Measurements from ENCODE around the gene FANCG. TPM values are rescaled to one million over a fixed set of nuclear protein-coding genes. Genes with fewer than 3 reads are reported as not detected.

The FANCG gene
- total RNA-seq, 2 donors from 2014 or later: 6.0 to 29.3 TPM

DNA sequence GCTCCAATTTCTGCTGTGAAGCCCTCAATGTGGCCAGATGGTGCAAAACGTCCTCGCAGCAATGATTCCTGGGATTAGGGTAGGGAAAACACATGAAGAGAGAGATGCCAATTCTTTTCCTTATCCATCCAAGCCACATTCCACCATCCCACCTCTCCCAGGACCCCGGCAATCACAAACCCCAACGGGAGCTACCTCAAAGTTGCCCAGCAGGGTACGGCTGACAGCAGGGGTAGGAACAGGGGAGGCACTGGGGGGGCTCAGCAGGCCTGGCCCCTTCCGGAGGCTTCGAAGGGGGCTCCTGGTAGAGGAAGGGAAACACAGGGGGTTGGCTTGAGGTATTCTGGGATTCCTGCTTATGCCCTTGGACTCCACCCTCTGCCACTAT lies 26.6 kb upstream of the FANCG start:
- Histone ChIP-seq H3K27ac (no peak overlapping the region), H3K27me3 (no peaks in the 10 kb centered on the region), H3K9me3 (no peaks in the 10 kb centered on the region), H3K4me3 (no peak overlapping the region), H3K4me1 (peaks cover 33% of the 10 kb centered on the region), H3K36me3 (replicated peaks in 1 of 2; ENCODE audit: insufficient read depth in 1 of 2, low read depth in 2 of 2) (peaks cover 0 to 9% of the 10 kb centered on the region in 2 donors)
- intact Hi-C loops (cut with DNase I): no loop called here
- no peak for TF ChIP-seq POLR2A (IDR thresholded peaks at IDR 0.05)
- TF ChIP-seq, protein P1, sequence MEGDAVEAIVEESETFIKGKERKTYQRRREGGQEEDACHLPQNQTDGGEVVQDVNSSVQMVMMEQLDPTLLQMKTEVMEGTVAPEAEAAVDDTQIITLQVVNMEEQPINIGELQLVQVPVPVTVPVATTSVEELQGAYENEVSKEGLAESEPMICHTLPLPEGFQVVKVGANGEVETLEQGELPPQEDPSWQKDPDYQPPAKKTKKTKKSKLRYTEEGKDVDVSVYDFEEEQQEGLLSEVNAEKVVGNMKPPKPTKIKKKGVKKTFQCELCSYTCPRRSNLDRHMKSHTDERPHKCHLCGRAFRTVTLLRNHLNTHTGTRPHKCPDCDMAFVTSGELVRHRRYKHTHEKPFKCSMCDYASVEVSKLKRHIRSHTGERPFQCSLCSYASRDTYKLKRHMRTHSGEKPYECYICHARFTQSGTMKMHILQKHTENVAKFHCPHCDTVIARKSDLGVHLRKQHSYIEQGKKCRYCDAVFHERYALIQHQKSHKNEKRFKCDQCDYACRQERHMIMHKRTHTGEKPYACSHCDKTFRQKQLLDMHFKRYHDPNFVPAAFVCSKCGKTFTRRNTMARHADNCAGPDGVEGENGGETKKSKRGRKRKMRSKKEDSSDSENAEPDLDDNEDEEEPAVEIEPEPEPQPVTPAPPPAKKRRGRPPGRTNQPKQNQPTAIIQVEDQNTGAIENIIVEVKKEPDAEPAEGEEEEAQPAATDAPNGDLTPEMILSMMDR (IDR thresholded peaks at IDR 0.05): no peak
- DNase-seq (no peak), ATAC-seq (no peak)
- 76 to 82% methylated on average over 7 of the region's 7 CpGs for WGBS, 2 donors

DNA sequence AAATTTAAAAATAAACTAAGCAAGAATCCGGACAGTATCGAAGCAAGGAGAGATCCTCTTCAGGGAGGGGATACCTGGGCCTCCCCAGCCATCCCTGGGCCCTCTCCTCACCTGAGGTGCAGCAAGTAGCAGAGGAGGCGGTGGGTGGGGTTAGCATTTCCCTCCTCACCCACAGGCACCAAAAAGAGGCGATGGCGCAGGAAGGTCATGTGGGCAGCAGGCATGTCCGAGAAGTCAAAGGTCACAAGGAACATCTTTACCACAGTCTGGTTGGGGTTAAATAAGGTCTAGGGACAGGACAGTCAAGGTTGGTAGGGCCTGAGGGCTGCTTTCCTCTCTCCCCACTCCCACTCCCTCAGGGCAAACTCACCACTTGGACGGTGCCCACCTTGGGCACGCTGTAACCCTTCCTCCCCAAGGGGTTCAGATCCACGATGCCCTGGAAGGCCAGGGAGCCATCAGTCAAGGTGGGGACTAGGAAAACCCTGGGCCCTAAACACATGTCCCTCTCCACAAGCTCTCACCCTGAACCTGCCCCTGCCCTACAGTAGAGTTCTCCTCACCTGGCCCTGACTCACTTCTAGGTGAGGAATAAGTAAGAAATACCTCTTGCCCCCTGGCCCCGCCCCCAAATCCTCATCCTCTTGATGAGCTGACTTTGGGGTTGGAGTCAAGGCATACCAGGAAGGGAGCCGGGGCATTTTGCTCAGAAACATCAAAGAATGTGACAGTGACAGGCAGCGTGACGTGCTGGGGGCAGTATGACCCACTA lies 26.0 kb upstream of the FANCG start:
- peaks cover 32% of the 10 kb centered on the region for H3K4me1 ChIP-seq
- peaks cover 0 to 9% of the 10 kb centered on the region in 2 donors for H3K36me3 ChIP-seq (replicated peaks in 1 of 2; ENCODE audit: insufficient read depth in 1 of 2, low read depth in 2 of 2)
- H3K27ac ChIP-seq: no peak overlapping the region
- TF ChIP-seq, protein P1 (IDR thresholded peaks at IDR 0.05): no peak
- no peak for TF ChIP-seq POLR2A (IDR thresholded peaks at IDR 0.05)
- H3K27me3 ChIP-seq: no peaks in the 10 kb centered on the region
- no peak overlapping the region for H3K4me3 ChIP-seq
- H3K9me3 ChIP-seq: no peaks in the 10 kb centered on the region
- ATAC-seq (no peak), DNase-seq (no peak)
- intact Hi-C loops (cut with DNase I): no loop called here
- 90 to 92% methylated on average over 9 to 13 of the region's 13 CpGs for WGBS, 2 donors

DNA sequence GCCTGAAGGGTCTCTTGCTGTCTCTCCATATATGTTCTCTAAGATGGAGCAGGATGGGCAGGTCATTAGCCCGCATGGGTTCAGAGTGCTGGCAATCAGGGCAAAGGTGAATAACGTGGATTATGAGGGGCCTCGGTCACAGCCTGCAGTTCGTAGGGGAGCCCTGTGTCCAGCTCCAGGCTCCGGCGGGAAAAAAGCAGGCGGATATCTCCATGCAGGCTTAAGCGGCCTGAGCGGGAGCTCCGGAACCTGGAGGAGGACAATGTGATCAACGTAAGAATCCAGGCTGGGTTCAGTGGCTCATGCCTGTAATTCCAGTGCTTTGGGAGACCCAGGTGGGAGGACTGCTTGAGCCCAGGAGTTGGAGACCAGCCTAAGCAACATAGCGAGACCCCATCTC lies 25.4 kb upstream of the FANCG start:
- Histone ChIP-seq H3K4me1 (peaks cover 26% of the 10 kb centered on the region), H3K9me3 (no peaks in the 10 kb centered on the region), H3K27ac (no peak overlapping the region), H3K27me3 (no peaks in the 10 kb centered on the region), H3K4me3 (no peak overlapping the region), H3K36me3 (replicated peaks in 1 of 2; ENCODE audit: insufficient read depth in 1 of 2, low read depth in 2 of 2) (peaks cover 0 to 12% of the 10 kb centered on the region in 2 donors)
- 85 to 95% methylated on average over 12 of the region's 12 CpGs for WGBS, 2 donors
- ATAC-seq (no peak), DNase-seq (no peak)
- TF ChIP-seq, protein P1 (IDR thresholded peaks at IDR 0.05): no peak
- TF ChIP-seq POLR2A (IDR thresholded peaks at IDR 0.05): no peak
- intact Hi-C loops (cut with DNase I): no loop called here

DNA sequence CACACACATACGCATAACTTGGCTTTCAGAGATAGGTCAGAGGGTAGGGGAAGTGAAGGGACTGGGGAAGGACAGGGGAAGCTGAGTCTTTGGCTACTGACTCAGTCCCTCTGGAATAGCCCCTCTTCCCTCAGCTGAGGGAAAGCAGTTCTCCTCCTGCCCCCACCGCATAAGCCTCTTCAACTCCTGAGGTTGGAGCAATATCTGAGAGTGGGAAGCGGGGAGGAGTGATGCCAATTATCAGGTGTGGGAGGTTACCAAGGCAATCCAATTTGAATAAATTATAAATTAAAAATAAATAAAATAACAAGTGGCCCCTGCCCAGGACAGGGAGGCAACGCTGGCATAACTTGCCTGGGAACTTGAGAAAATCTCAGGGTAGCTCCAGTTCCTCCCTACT lies 24.8 kb upstream of the FANCG start:
- ATAC-seq (no peak), DNase-seq (no peak)
- WGBS, 2 donors: 79 to 85% methylated on average over 4 of the region's 4 CpGs
- peaks cover 23% of the 10 kb centered on the region for H3K4me1 ChIP-seq
- TF ChIP-seq, protein P1 (IDR thresholded peaks at IDR 0.05): no peak
- no peak for TF ChIP-seq POLR2A (IDR thresholded peaks at IDR 0.05)
- no peak overlapping the region for H3K4me3 ChIP-seq
- no peaks in the 10 kb centered on the region for H3K27me3 ChIP-seq
- no peak overlapping the region for H3K27ac ChIP-seq
- intact Hi-C loops (cut with DNase I): no loop called here
- peaks cover 0 to 12% of the 10 kb centered on the region in 2 donors for H3K36me3 ChIP-seq (replicated peaks in 1 of 2; ENCODE audit: insufficient read depth in 1 of 2, low read depth in 2 of 2)
- no peaks in the 10 kb centered on the region for H3K9me3 ChIP-seq
